Lower leg skin (tissue), 3 donors: ENCODE data around the gene UBE2E2.

Source experiments
- POLR2A ChIP-seq, 2 donors: fragments of 450-650 bp; IDR thresholded peaks; one replicate each; pipeline ENCODE4 v1.6.1; 2016 to 2017; ENCODE audit warnings: antibody characterized with exemption in 2 of 2, mild to moderate bottlenecking in 1 of 2, moderate library complexity in 1 of 2
- TF ChIP-seq, protein P1 (sequence below), 3 donors: fragments of 450-650 bp; IDR thresholded peaks; one replicate each; pipeline ENCODE4 v1.5.1; 2016; ENCODE audit warnings: antibody characterized with exemption in 3 of 3, mild to moderate bottlenecking in 3 of 3, moderate library complexity in 2 of 3

DNA sequence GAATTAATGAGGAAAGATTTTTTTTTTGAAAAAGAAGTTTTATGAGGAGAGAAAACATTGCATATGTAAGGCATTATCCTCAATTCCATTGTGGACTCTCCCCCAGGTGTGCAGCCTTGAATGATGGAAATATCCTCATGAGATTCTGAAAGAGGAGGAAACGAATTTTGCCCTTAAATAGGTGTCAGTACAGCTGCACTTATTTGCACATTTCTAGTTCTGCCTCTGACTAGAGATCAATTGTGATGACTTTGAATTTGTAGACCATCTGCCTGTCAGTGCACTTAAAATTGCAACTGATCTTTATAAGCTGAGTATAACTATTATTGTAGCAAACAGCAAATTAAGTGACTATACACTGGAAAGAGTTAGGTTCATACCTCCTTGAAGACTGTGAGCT, 141.8 kb downstream of the UBE2E2 start:
- TF ChIP-seq, protein P1, sequence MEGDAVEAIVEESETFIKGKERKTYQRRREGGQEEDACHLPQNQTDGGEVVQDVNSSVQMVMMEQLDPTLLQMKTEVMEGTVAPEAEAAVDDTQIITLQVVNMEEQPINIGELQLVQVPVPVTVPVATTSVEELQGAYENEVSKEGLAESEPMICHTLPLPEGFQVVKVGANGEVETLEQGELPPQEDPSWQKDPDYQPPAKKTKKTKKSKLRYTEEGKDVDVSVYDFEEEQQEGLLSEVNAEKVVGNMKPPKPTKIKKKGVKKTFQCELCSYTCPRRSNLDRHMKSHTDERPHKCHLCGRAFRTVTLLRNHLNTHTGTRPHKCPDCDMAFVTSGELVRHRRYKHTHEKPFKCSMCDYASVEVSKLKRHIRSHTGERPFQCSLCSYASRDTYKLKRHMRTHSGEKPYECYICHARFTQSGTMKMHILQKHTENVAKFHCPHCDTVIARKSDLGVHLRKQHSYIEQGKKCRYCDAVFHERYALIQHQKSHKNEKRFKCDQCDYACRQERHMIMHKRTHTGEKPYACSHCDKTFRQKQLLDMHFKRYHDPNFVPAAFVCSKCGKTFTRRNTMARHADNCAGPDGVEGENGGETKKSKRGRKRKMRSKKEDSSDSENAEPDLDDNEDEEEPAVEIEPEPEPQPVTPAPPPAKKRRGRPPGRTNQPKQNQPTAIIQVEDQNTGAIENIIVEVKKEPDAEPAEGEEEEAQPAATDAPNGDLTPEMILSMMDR (IDR thresholded peaks at IDR 0.05) = no peak
- no peak for TF ChIP-seq POLR2A (IDR thresholded peaks at IDR 0.05)
